Activated naive CD8-positive, alpha-beta T cell treated with anti-CD3 and anti-CD28 coated beads for 36 hours (primary cell): ENCODE results near the gene ZFP2. TPM values are rescaled to one million over a fixed set of nuclear protein-coding genes. Genes with fewer than 3 reads are reported as not detected.

Experiments
- DNase-seq: peaks from one replicate; pipeline ENCODE4 v3.0.0; 2021
- H3K27ac Mint-ChIP-seq: one replicate; pipeline ENCODE4 v1.8.0; 2022; ENCODE audit warnings: mild to moderate bottlenecking, moderate library complexity, mixed read lengths
- H3K27me3 Mint-ChIP-seq: one replicate; pipeline ENCODE4 v1.8.0; 2022; ENCODE audit warnings: mild to moderate bottlenecking, mixed read lengths
- H3K36me3 Mint-ChIP-seq: one replicate; pipeline ENCODE4 v1.8.0; 2021; ENCODE audit warnings: mild to moderate bottlenecking, mixed read lengths
- H3K4me1 Mint-ChIP-seq: one replicate; pipeline ENCODE4 v1.8.0; 2021; ENCODE audit warnings: mixed read lengths
- H3K4me3 Mint-ChIP-seq: one replicate; pipeline ENCODE4 v1.8.0; 2022; ENCODE audit warnings: mild to moderate bottlenecking, moderate library complexity, mixed read lengths
- H3K9me3 Mint-ChIP-seq: one replicate; pipeline ENCODE4 v1.8.0; 2022; ENCODE audit warnings: mixed read lengths
- total RNA-seq, 2 experiments: library from RNA; stranded (reverse); gene quantifications; one replicate each; pipeline ENCODE4 v1.2.3, GENCODE V29; 2021

Gene ZFP2
- total RNA-seq, 2 experiments from 2014 or later, result 0.32 to 0.37 TPM

DNA sequence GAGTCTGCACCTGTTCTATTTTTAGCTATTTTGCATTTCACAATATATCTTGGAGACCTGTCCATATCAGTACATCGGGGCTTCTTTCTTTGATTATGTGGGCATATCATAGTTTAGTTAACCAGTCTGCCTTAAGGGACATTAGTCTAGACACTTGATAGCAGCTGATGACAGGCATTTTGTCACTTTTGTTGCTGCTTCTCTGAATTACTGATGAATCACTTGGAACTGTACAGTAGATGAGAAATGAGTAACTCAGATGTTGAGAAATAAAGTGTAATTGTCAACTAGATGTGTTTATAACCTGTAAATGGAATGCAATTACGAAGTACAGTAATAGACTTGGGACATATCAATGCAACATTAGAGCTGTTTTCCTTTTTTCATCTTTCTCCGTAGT lies 7.1 kb downstream of the ZFP2 start:
- peaks cover 28% of the 10 kb centered on the region for H3K9me3 Mint-ChIP-seq

DNA sequence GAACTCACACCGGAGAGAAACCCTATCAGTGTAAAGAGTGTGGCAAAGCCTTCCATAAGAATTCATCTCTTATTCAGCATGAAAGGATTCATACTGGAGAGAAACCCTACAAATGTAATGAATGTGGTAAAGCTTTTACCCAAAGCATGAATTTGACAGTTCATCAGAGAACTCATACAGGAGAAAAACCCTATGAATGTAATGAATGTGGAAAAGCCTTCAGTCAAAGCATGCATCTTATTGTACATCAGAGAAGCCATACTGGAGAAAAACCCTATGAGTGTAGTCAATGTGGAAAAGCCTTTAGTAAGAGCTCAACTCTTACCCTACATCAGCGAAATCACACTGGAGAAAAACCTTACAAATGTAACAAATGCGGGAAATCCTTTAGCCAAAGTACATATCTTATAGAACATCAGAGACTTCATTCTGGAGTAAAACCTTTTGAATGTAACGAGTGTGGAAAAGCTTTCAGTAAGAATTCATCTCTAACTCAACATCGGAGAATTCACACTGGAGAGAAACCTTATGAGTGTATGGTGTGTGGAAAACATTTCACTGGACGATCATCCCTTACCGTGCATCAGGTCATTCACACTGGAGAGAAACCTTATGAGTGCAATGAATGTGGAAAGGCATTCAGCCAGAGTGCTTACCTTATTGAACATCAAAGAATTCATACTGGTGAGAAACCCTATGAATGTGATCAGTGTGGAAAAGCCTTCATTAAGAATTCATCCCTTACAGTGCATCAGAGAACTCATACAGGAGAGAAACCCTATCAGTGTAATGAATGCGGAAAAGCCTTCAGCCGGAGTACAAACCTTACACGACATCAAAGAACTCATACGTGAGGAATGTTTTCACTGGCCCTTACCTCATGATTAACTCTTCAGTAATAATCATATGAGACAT lies 36.4 kb downstream of the ZFP2 start:
- Mint-ChIP-seq H3K27ac (no peak overlapping the region), H3K4me3 (no peak overlapping the region), H3K4me1 (no peaks in the 10 kb centered on the region), H3K36me3 (peaks cover 81% of the 10 kb centered on the region), H3K9me3 (peaks cover 78% of the 10 kb centered on the region), H3K27me3 (no peaks in the 10 kb centered on the region)
- DNase-seq, result no peak

More for the DNA sequence above, 7.1 kb downstream of the ZFP2 start:
- no peak for DNase-seq
- Mint-ChIP-seq H3K27me3 (no peaks in the 10 kb centered on the region), H3K4me3 (no peak overlapping the region), H3K36me3 (peaks cover 41% of the 10 kb centered on the region), H3K4me1 (no peaks in the 10 kb centered on the region), H3K27ac (no peak overlapping the region)

DNA sequence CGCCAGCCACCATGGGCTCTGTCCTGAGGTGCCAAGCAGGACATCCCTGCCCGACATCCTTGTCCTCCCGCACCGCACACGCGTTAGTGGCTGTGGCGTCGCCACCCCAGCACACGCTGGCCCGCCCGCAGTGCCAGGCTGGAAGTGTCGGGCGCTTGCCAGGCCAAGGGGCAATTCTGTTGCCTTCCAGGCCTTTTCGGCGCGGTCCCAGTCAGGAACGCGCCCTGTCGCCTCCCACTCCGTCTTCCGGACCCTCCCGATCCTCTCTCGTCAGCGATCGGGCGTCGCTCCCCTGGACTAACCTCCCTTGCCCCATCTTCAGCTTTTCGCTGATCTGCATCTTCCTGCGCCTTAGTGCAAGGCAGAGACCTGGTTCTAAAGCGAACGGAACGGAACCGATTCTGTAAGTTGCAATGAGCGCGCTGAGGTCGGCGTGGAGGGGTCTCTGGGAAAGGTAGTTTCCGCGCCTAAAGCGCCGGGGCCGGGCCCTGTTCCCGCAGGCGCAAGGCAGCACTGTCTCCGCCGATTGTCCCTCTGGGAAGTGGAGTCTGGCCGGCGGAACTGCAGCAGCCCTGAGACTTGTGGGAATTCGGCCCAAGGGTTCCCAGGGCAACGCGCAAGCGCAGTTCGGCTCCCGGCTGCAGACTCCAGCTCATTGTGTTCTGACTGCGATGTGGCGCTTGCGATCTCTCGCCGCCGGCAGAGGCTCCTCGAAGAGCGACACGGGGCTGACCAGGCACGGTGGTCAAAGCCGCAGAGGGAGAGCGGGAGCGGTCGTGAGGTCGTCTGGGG lies 45.1 kb downstream of the ZFP2 start, which contains the start of gene ZNF454:
TSS of gene ZNF454 (plus strand) at position 630 of the 792 bp plus-strand sequence. CDS start 1,594 bp downstream, outside the sequence.
- peaks cover 47% of the 10 kb centered on the region for H3K36me3 Mint-ChIP-seq

DNA sequence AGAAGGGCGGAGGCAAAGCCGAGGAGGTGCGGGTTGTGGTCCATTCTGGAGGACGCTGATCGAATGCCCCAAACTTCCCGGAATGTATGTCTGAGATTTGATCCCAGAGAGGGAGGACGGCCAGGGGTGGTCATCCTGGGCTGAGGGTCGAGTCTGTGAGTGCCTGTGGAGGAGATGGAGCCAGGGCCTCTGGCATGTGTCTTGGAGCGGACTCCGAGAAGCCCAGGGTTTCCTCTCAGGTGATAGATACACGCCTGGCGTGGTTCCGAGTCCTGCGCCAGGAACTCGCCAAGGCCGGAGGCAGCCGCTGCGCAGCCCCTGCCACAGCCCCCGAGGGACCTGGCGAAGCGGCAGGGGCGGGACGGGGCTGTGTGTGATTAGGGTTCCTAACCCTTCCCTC lies 45.6 kb downstream of the ZFP2 start:
- Mint-ChIP-seq H3K27me3 (peaks cover 47% of the 10 kb centered on the region), H3K36me3 (peaks cover 41% of the 10 kb centered on the region), H3K27ac (no peak overlapping the region), H3K4me1 (no peaks in the 10 kb centered on the region), H3K4me3 (no peak overlapping the region), H3K9me3 (peaks cover 61% of the 10 kb centered on the region)
- no peak for DNase-seq

More for the DNA sequence above, 45.1 kb downstream of the ZFP2 start, which contains the start of gene ZNF454:
- H3K27ac Mint-ChIP-seq, result no peak within 1 kb of the TSS
- H3K4me3 Mint-ChIP-seq, result no peak within 1 kb of the TSS
- peaks cover 47% of the 10 kb centered on the region for H3K27me3 Mint-ChIP-seq
- H3K4me1 Mint-ChIP-seq, result no peaks in the 10 kb centered on the region
- peaks cover 66% of the 10 kb centered on the region for H3K9me3 Mint-ChIP-seq
- DNase-seq, result no peak

DNA sequence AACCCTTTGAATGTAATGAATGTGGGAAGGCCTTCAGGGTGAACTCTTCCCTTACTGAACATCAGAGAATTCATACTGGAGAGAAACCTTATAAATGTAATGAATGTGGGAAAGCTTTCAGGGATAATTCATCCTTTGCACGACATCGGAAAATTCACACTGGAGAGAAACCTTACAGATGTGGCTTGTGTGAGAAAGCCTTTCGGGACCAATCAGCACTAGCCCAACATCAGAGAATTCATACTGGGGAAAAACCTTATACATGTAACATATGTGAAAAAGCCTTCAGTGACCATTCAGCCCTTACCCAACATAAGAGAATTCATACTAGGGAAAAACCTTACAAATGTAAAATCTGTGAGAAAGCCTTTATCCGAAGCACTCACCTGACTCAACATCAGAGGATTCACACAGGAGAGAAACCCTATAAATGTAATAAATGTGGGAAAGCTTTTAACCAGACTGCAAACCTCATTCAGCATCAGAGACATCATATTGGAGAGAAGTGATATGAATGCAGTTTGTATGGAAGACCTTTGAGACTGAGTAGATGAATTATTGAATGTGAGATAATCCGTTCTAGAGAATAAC lies 69.8 kb downstream of the ZFP2 start:
- Mint-ChIP-seq H3K9me3 (peaks cover 71% of the 10 kb centered on the region), H3K4me1 (no peaks in the 10 kb centered on the region), H3K27me3 (no peaks in the 10 kb centered on the region), H3K27ac (no peak overlapping the region), H3K4me3 (no peak overlapping the region), H3K36me3 (peaks cover 27% of the 10 kb centered on the region)
- no peak for DNase-seq

DNA sequence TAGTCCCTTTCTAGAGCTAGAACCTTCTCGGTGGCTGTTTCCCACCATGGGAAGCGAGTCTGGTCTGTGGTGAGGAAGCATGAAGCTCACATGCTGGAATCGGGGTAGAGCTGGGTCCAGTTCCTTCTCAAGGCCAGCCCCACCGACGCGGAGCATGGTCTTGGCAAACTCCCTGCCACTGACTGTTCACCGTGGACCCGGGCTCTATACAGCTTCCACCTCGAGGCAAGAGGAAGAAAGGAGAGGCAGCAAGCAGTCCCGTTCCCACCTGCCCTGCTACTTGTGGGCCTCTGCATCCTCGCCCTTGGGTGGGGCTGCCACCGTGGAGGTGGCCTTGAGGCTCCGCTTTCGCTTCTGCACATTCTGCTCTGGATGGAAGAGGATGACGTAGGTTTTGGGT lies 85.7 kb downstream of the ZFP2 start:
- H3K4me3 Mint-ChIP-seq, result no peak overlapping the region
- no peak for DNase-seq
- H3K9me3 Mint-ChIP-seq, result peaks cover 35% of the 10 kb centered on the region
- H3K4me1 Mint-ChIP-seq, result no peaks in the 10 kb centered on the region
- H3K27me3 Mint-ChIP-seq, result no peaks in the 10 kb centered on the region
- peaks cover 5% of the 10 kb centered on the region for H3K36me3 Mint-ChIP-seq
- no peak overlapping the region for H3K27ac Mint-ChIP-seq

Other genes with a start within 250 kb of the ZFP2 start
- gene ZNF354A, start 165.3 kb upstream of the ZFP2 start, total RNA-seq, result 1 to 10 TPM; 6.4 to 6.5 TPM
- gene ZNF354B, start 36.0 kb upstream of the ZFP2 start, total RNA-seq, result 10 to 100 TPM in 1 of 2 experiments, 1 to 10 TPM in 1; 9.4 to 11.0 TPM
- not detected for gene ZNF454, start 45.3 kb downstream of the ZFP2 start, total RNA-seq
- not detected for gene GRM6, start 99.4 kb downstream of the ZFP2 start, total RNA-seq
- 1 to 10 TPM; 2.1 to 2.2 TPM for gene ZNF879, start 127.9 kb downstream of the ZFP2 start, total RNA-seq
- gene ZNF354C, start 164.5 kb downstream of the ZFP2 start, total RNA-seq, result 1 to 10 TPM; 6.6 to 6.7 TPM